Measurements from ENCODE around the gene EXO1.
"Not testable (repeated sequence)": the region's sequence is repeated elsewhere in the genome, so short reads cannot be mapped to it uniquely, and the experiment has no call there.

Gene EXO1

GRCh38 chr1:241837901-241838300, 10.1 kb upstream of the EXO1 start:
- no peak for DNase-seq

GRCh38 chr1:241838897-241839296, 9.1 kb upstream of the EXO1 start:
- no peak for DNase-seq

GRCh38 chr1:241839369-241839979, 8.5 kb upstream of the EXO1 start:
- no peak for DNase-seq

GRCh38 chr1:241840164-241840563, 7.8 kb upstream of the EXO1 start:
- DNase-seq = no peak

GRCh38 chr1:241841691-241842090, 6.3 kb upstream of the EXO1 start:
- no peak for DNase-seq

GRCh38 chr1:241842565-241842964, 5.4 kb upstream of the EXO1 start:
- DNase-seq = no peak

GRCh38 chr1:241844593-241844992, 3.4 kb upstream of the EXO1 start:
- no peak for DNase-seq

- DNase-seq = no peak
Observed at GRCh38 chr1:241846375-241846774, 1.6 kb upstream of the EXO1 start.

- DNase-seq = peak; percentile 62
Observed at GRCh38 chr1:241846862-241847539, 1.0 kb upstream of the EXO1 start.

GRCh38 chr1:241847540-241847795, 536 bp upstream of the EXO1 start:
- no peak for DNase-seq

- DNase-seq = peak; percentile 12
Observed at GRCh38 chr1:241848686-241849344, 811 bp downstream of the EXO1 start.

GRCh38 chr1:241849345-241849695, 1.3 kb downstream of the EXO1 start:
- DNase-seq = peak; percentile 12

- DNase-seq = not testable (repeated sequence)
Observed at GRCh38 chr1:241855545-241856140, 7.6 kb downstream of the EXO1 start.

- DNase-seq = peak; percentile 17
Observed at GRCh38 chr1:241857131-241857530, 9.1 kb downstream of the EXO1 start.

- DNase-seq = no peak
Observed at GRCh38 chr1:241860922-241861321, 12.9 kb downstream of the EXO1 start.

GRCh38 chr1:241869022-241869421, 21.0 kb downstream of the EXO1 start:
- peak; percentile 48 for DNase-seq

GRCh38 chr1:241870336-241870735, 22.3 kb downstream of the EXO1 start:
- no peak for DNase-seq

GRCh38 chr1:241870746-241871430, 22.9 kb downstream of the EXO1 start:
- DNase-seq = no peak

GRCh38 chr1:241881440-241881839, 33.4 kb downstream of the EXO1 start:
- DNase-seq = no peak

- no peak for DNase-seq
Observed at GRCh38 chr1:241883159-241883558, 35.2 kb downstream of the EXO1 start.

- DNase-seq = no peak
Observed at GRCh38 chr1:241888232-241888631, 40.2 kb downstream of the EXO1 start.

- DNase-seq = no peak
Observed at GRCh38 chr1:241891296-241891695, 43.3 kb downstream of the EXO1 start.

- no peak for DNase-seq
Observed at GRCh38 chr1:241894016-241894415, 46.0 kb downstream of the EXO1 start.

- DNase-seq = peak; percentile 21
Observed at GRCh38 chr1:241895013-241895412, 47.0 kb downstream of the EXO1 start.
